Transverse colon (tissue), 4 donors: ENCODE measurements around the gene CDC14A.

ENCODE experiments used
- EP300 ChIP-seq: sonication (generic); formaldehyde crosslinking; IDR thresholded peaks from one replicate; pipeline ENCODE4 v1.6.1; 2017; ENCODE audit warnings: antibody characterized with exemption, low read depth
- POLR2AphosphoS5 ChIP-seq, 3 donors: sonication (generic); formaldehyde crosslinking; IDR thresholded peaks; one replicate each; pipeline ENCODE4 v1.6.1; 2016; ENCODE audit warnings: antibody characterized with exemption in 3 of 3
- TF ChIP-seq, protein P1 (sequence below), 5 experiments: fragments of 200-600 bp in 3 of 5; fragments of 450-650 bp in 2 of 5; sonication (generic) in 3 of 5; IDR thresholded peaks; 1 replicate in 2 of 5; 2 replicates in 3 of 5; pipeline ENCODE4 v1.5.1; 2016 to 2017; ENCODE audit warnings: antibody characterized with exemption in 5 of 5, inconsistent platforms in 3 of 5, mild to moderate bottlenecking in 2 of 5, moderate library complexity in 1 of 5

DNA sequence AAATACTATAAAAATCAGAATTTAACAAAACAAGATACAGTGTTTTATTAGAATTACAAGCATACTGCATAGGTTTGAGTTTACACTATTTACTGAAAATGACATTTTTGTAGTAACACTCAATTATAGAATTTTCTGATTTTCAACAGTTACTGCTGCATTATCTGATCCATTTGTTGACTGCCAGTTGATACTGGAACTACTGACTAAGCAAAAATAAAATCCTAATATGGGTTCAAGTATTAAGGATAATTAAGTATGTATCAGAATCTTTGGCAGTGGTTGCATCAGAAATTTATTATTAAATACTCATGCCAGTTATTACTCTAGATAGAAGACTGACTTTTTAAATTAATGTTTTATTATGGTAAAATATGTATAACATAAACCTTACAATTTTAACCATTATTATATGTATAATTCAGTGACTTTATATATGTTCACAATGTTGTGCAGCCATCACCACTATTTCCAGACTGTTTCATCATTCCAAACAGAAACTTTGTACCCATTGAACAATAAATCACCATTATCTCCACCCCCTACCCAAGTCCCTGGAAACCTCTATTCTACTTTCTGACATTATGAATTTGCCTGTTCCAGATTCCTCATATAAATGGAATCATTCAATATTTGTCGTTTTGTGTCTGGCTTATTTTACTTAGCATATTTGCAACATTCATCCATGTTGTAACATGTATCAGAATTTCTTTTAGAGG lies 127.5 kb downstream of the CDC14A start:
- TF ChIP-seq, protein P1, sequence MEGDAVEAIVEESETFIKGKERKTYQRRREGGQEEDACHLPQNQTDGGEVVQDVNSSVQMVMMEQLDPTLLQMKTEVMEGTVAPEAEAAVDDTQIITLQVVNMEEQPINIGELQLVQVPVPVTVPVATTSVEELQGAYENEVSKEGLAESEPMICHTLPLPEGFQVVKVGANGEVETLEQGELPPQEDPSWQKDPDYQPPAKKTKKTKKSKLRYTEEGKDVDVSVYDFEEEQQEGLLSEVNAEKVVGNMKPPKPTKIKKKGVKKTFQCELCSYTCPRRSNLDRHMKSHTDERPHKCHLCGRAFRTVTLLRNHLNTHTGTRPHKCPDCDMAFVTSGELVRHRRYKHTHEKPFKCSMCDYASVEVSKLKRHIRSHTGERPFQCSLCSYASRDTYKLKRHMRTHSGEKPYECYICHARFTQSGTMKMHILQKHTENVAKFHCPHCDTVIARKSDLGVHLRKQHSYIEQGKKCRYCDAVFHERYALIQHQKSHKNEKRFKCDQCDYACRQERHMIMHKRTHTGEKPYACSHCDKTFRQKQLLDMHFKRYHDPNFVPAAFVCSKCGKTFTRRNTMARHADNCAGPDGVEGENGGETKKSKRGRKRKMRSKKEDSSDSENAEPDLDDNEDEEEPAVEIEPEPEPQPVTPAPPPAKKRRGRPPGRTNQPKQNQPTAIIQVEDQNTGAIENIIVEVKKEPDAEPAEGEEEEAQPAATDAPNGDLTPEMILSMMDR (IDR thresholded peaks at IDR 0.05), result no peak
- no peak for TF ChIP-seq EP300
- TF ChIP-seq POLR2AphosphoS5 (IDR thresholded peaks at IDR 0.05), result no peak
